OCI-LY1 (cell line): ENCODE results near the gene CD4.

ENCODE experiments used
- H2AFZ ChIP-seq: fragments of 200-600 bp; sonication (generic), shearing (Covaris generic); 2 replicates; pipeline ENCODE4 v1.6.0; 2014; ENCODE audit warnings: antibody characterized with exemption, mild to moderate bottlenecking, low read length
- H3F3A ChIP-seq: fragments of 200-600 bp; sonication (generic), shearing (Covaris generic); 2 replicates; pipeline ENCODE4 v1.6.0; 2014; ENCODE audit warnings: mild to moderate bottlenecking, antibody characterized with exemption, low read length, moderate library complexity; ENCODE audit not compliant: insufficient read depth
- H3K27ac ChIP-seq: fragments of 200-600 bp; sonication (generic); 2 replicates; pipeline ENCODE4 v1.5.1; 2014; ENCODE audit warnings: low read length, mixed run types, mild to moderate bottlenecking, low read depth; ENCODE audit not compliant: poor library complexity, severe bottlenecking
- H3K27me3 ChIP-seq: fragments of 200-600 bp; sonication (generic); 2 replicates; pipeline ENCODE4 v1.6.0; 2014; ENCODE audit warnings: antibody characterized with exemption, mild to moderate bottlenecking, low read length, moderate library complexity; ENCODE audit not compliant: insufficient read depth
- H3K36me3 ChIP-seq: fragments of 200-600 bp; sonication (generic); 2 replicates; pipeline ENCODE4 v1.6.1; 2014; ENCODE audit warnings: mild to moderate bottlenecking, antibody characterized with exemption, low read length, moderate library complexity, mixed read lengths; ENCODE audit not compliant: insufficient read depth
- H3K4me1 ChIP-seq: fragments of 200-600 bp; sonication (generic); 2 replicates; pipeline ENCODE4 v1.5.1; 2014; ENCODE audit warnings: mild to moderate bottlenecking, low read length, moderate library complexity; ENCODE audit not compliant: insufficient read depth, severe bottlenecking
- H3K4me2 ChIP-seq: fragments of 200-600 bp; sonication (generic), shearing (Covaris generic); 2 replicates; pipeline ENCODE4 v1.6.1; 2014; ENCODE audit warnings: low read length
- H3K4me3 ChIP-seq: fragments of 200-600 bp; sonication (generic); 2 replicates; pipeline ENCODE4 v1.5.1; 2014; ENCODE audit warnings: low read length, low read depth, mild to moderate bottlenecking, mixed read lengths; ENCODE audit not compliant: poor library complexity, severe bottlenecking
- H3K79me2 ChIP-seq: fragments of 200-600 bp; shearing (Covaris generic); 2 replicates; pipeline ENCODE4 v1.6.1; 2016; ENCODE audit warnings: mixed run types, low read length, mixed read lengths; ENCODE audit not compliant: insufficient read depth
- H3K9ac ChIP-seq: fragments of 200-600 bp; sonication (generic), shearing (Covaris generic); 2 replicates; pipeline ENCODE4 v1.6.1; 2014; ENCODE audit warnings: mild to moderate bottlenecking, low read length, mixed read lengths
- H3K9me2 ChIP-seq: fragments of 200-600 bp; sonication (generic), shearing (Covaris generic); 2 replicates; pipeline ENCODE4 v1.6.1; 2014; ENCODE audit warnings: low read depth, mild to moderate bottlenecking, low read length, mixed read lengths
- H3K9me3 ChIP-seq: fragments of 200-600 bp; shearing (Covaris generic); 2 replicates; pipeline ENCODE4 v1.6.1; 2014; ENCODE audit warnings: low read length, mixed read lengths
- H4K20me1 ChIP-seq: fragments of 200-600 bp; sonication (generic), shearing (Covaris generic); 2 replicates; pipeline ENCODE4 v1.6.0; 2016; ENCODE audit warnings: mild to moderate bottlenecking, low read length; ENCODE audit not compliant: insufficient read depth
- CTCF ChIP-seq: fragments of 200-600 bp; sonication (generic), shearing (Covaris generic); IDR thresholded peaks from 2 replicates; pipeline ENCODE4 v1.5.1; 2017; ENCODE audit warnings: mild to moderate bottlenecking, antibody characterized with exemption, low read length, moderate library complexity, mixed read lengths
- EZH2 ChIP-seq: fragments of 200-600 bp; sonication (generic), shearing (Covaris generic); IDR thresholded peaks from 2 replicates; pipeline ENCODE4 v1.8.0; 2017; ENCODE audit warnings: borderline replicate concordance, mixed run types, mild to moderate bottlenecking, antibody characterized with exemption, low read length, moderate library complexity, mixed read lengths

Gene CD4

GRCh38 chr12:6768437-6768914 is 20.9 kb upstream of the CD4 start:
- H3F3A ChIP-seq, result no peaks in the 10 kb centered on the region
- TF ChIP-seq CTCF, result no peak
- no peak for TF ChIP-seq EZH2
- no peak overlapping the region for H3K9ac ChIP-seq
- no peak overlapping the region for H2AFZ ChIP-seq
- H4K20me1 ChIP-seq, result no peaks in the 10 kb centered on the region
- peaks cover 13% of the 10 kb centered on the region; the same call in 1 of the 2 replicates for H3K27me3 ChIP-seq
- no peak overlapping the region for H3K4me2 ChIP-seq
- H3K79me2 ChIP-seq, result no peaks in the 10 kb centered on the region
- peaks cover 35% of the 10 kb centered on the region for H3K4me1 ChIP-seq
- no peak overlapping the region for H3K27ac ChIP-seq
- H3K36me3 ChIP-seq, result no peaks in the 10 kb centered on the region
- no peaks in the 10 kb centered on the region for H3K9me3 ChIP-seq
- H3K9me2 ChIP-seq, result no peaks in the 10 kb centered on the region
- H3K4me3 ChIP-seq, result no peak overlapping the region

- H2AFZ ChIP-seq, result no peak overlapping the region
- no peak overlapping the region for H3K27ac ChIP-seq
- peaks cover 13% of the 10 kb centered on the region; the same call in 1 of the 2 replicates for H3K27me3 ChIP-seq
- H3K4me2 ChIP-seq, result no peak overlapping the region
- H3K4me3 ChIP-seq, result no peak overlapping the region
- no peaks in the 10 kb centered on the region for H3K9me3 ChIP-seq
- no peaks in the 10 kb centered on the region for H3K79me2 ChIP-seq
- H3K4me1 ChIP-seq, result peaks cover 33% of the 10 kb centered on the region
- H3F3A ChIP-seq, result no peaks in the 10 kb centered on the region
- H3K9ac ChIP-seq, result no peak overlapping the region
- TF ChIP-seq EZH2 (no peak), CTCF (no peak)
- H3K36me3 ChIP-seq, result no peaks in the 10 kb centered on the region
- no peaks in the 10 kb centered on the region for H3K9me2 ChIP-seq
- no peaks in the 10 kb centered on the region for H4K20me1 ChIP-seq
Measured at GRCh38 chr12:6768990-6769389, 20.3 kb upstream of the CD4 start.

- Histone ChIP-seq H3F3A (no peaks in the 10 kb centered on the region), H2AFZ (no peak overlapping the region), H3K36me3 (no peaks in the 10 kb centered on the region), H3K4me1 (peaks cover 26% of the 10 kb centered on the region), H3K4me2 (no peak overlapping the region), H4K20me1 (no peaks in the 10 kb centered on the region), H3K79me2 (no peaks in the 10 kb centered on the region), H3K9me2 (no peaks in the 10 kb centered on the region), H3K9me3 (no peaks in the 10 kb centered on the region), H3K4me3 (no peak overlapping the region), H3K27me3 (peaks cover 19% of the 10 kb centered on the region; the same call in 1 of the 2 replicates), H3K9ac (no peak overlapping the region), H3K27ac (no peak overlapping the region)
- no peak for TF ChIP-seq CTCF
Measured at GRCh38 chr12:6769666-6770065, 19.7 kb upstream of the CD4 start.
